PC-3 (cell line): ENCODE measurements around the gene ARMH2. TPM values are rescaled to one million over a fixed set of nuclear protein-coding genes. Genes with fewer than 3 reads are reported as not detected.

Experiments
- ATAC-seq: fragments of 200-7000 bp; cut with Tn5 transposase; 2 replicates; pipeline ENCODE4 v1.9.1; 2020; ENCODE audit warnings: mild to moderate bottlenecking, moderate library complexity
- BruUV-seq: library from RNA; stranded (reverse); fragments of 400-500 nt; replicated peaks from 2 replicates; lab custom pipeline; 2021; lab: Mats Ljungman, UMichigan
- CTCF ChIA-PET: fragments of 300-600 bp; sonication (Branson Sonifier 250); formaldehyde crosslinking; loops from one replicate; lab custom pipeline; 2022; ENCODE audit warnings: antibody characterized with exemption; lab: Charles Lee
- POLR2A ChIA-PET: fragments of 300-600 bp; sonication (Branson Sonifier 250); formaldehyde crosslinking; loops from one replicate; lab custom pipeline; 2022; ENCODE audit warnings: antibody characterized with exemption; ENCODE audit not compliant: unreplicated experiment; lab: Charles Lee
- DNase-seq: peaks from one replicate; pipeline ENCODE4 v3.0.0-alpha.2; 2015
- H2AFZ ChIP-seq: fragments of 300-600 bp; sonication (generic); 2 replicates; pipeline ENCODE4 v1.6.0; 2016; ENCODE audit warnings: antibody characterized with exemption, low read length
- H3F3A ChIP-seq: fragments of 300-600 bp; sonication (generic); one replicate; pipeline ENCODE4 v1.6.0; 2017; ENCODE audit warnings: antibody characterized with exemption, low read length, control low read depth, mild to moderate bottlenecking; ENCODE audit not compliant: unreplicated experiment
- H3K27ac ChIP-seq: fragments of 300-600 bp; sonication (generic); 2 replicates; pipeline ENCODE4 v1.5.1; 2016; ENCODE audit warnings: mild to moderate bottlenecking, low read length
- H3K27me3 ChIP-seq: fragments of 300-600 bp; sonication (generic); 2 replicates; pipeline ENCODE4 v1.6.1; 2016; ENCODE audit warnings: low read length, mixed read lengths
- H3K36me3 ChIP-seq: fragments of 300-600 bp; sonication (generic); 2 replicates; pipeline ENCODE4 v1.6.1; 2016; ENCODE audit warnings: low read depth, mixed run types, low read length, mixed read lengths
- H3K4me1 ChIP-seq: fragments of 300-600 bp; sonication (generic); 2 replicates; pipeline ENCODE4 v1.5.1; 2016; ENCODE audit warnings: low read length; ENCODE audit not compliant: insufficient read depth
- H3K4me2 ChIP-seq: fragments of 300-600 bp; sonication (generic); 2 replicates; pipeline ENCODE4 v1.6.0; 2016; ENCODE audit warnings: low read length
- H3K4me3 ChIP-seq: fragments of 300-600 bp; sonication (generic); 2 replicates; pipeline ENCODE4 v1.5.1; 2016; ENCODE audit warnings: mild to moderate bottlenecking, low read length, mixed read lengths
- H3K79me2 ChIP-seq: fragments of 300-600 bp; sonication (generic); 2 replicates; pipeline ENCODE4 v1.6.1; 2017; ENCODE audit warnings: low read length, mixed read lengths
- H3K9ac ChIP-seq: fragments of 300-600 bp; sonication (generic); 2 replicates; pipeline ENCODE4 v1.6.0; 2016; ENCODE audit warnings: mild to moderate bottlenecking, low read length
- H3K9me2 ChIP-seq: fragments of 300-600 bp; sonication (generic); replicated peaks from 2 replicates; pipeline ENCODE4 v1.6.1; 2016; ENCODE audit warnings: mixed run types, low read length, mixed read lengths
- H3K9me3 ChIP-seq: fragments of 300-600 bp; sonication (generic); 2 replicates; pipeline ENCODE4 v1.6.1; 2016; ENCODE audit warnings: low read length, mixed read lengths
- H4K20me1 ChIP-seq: fragments of 300-600 bp; sonication (generic); 2 replicates; pipeline ENCODE4 v1.6.1; 2016; ENCODE audit warnings: low read length, mixed read lengths
- EZH2 ChIP-seq: fragments of 300-600 bp; sonication (generic); IDR thresholded peaks from one replicate; pipeline ENCODE4 v1.6.1; 2017; ENCODE audit warnings: antibody characterized with exemption, mild to moderate bottlenecking, low read length; ENCODE audit not compliant: unreplicated experiment
- EZH2phosphoT487 ChIP-seq: fragments of 300-600 bp; sonication (generic); IDR thresholded peaks from 2 replicates; pipeline ENCODE4 v1.6.1; 2018; ENCODE audit warnings: mild to moderate bottlenecking, antibody characterized with exemption, low read length, borderline replicate concordance
- intact Hi-C: fragments of 100-400 bp; cut with micrococcal nuclease; formaldehyde crosslinking; loops from 2 replicates; pipeline ENCODE4 v1.9.0; 2023
- total RNA-seq: library from RNA; depleted of rRNA; stranded (reverse); fragments of >200 nt; gene quantifications from 2 replicates; pipeline ENCODE4 v1.2.3, GENCODE V29; 2014
- TF ChIP-seq, protein P1 (sequence below): fragments of 300-600 bp; sonication (generic); conservative IDR thresholded peaks from 2 replicates; pipeline ENCODE4 v1.5.1; 2017; ENCODE audit warnings: antibody characterized with exemption, low read depth, mild to moderate bottlenecking, low read length

Gene ARMH2
- total RNA-seq, 1 experiment from 2014 or later = not detected

GRCh38 chr6:24778121-24778520 is 20.6 kb downstream of the ARMH2 start:
- intact Hi-C loops = loop anchor here (10.0 kb wide), 1 partner anchor 217 kb away; no protein-coding TSS in a partner anchor
- POLR2A ChIA-PET = no interaction called here
- H3K4me3 ChIP-seq = peak overlapping the region; percentile 97

DNA sequence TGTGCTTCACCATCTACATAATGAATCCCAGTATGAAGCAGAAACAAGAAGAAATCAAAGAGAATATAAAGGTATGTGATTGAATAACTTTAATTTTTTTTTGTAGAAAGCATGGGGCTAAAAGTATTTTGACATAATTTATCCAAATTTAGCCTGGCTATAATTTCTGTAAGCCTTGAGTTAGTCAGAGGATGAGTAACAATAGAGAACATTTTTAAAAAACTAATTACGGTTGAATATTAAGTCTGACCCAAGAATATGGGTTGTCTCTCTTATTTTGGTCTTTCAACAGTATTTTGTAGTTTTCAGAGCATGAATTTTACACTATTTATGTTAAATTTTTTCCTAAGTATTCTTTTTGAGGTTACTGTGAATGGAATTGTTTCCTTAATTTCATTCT is 21.5 kb downstream of the ARMH2 start:
- peak overlapping the region; percentile 98; the same call in 1 of the 2 replicates for H3K9ac ChIP-seq
- no peak for ATAC-seq
- no peaks in the 10 kb centered on the region for H3K27me3 ChIP-seq
- peaks cover 32% of the 10 kb centered on the region for H3K4me1 ChIP-seq
- no peak for DNase-seq
- H2AFZ ChIP-seq = no peak overlapping the region
- no peak overlapping the region for H3K27ac ChIP-seq
- intact Hi-C loops = loop anchor here (2.0 to 10.0 kb wide), 2 partner anchors 218 to 294 kb away; no protein-coding TSS in a partner anchor
- CTCF ChIA-PET = no interaction called here
- no peaks in the 10 kb centered on the region for H3K9me2 ChIP-seq
- peak overlapping the region; percentile 93 for H3K4me2 ChIP-seq
- POLR2A ChIA-PET = no interaction called here
- BruUV-seq = no TSS peak
- H3K36me3 ChIP-seq = peaks cover 31% of the 10 kb centered on the region
- peaks cover 61% of the 10 kb centered on the region for H3K79me2 ChIP-seq
- TF ChIP-seq, protein P1, sequence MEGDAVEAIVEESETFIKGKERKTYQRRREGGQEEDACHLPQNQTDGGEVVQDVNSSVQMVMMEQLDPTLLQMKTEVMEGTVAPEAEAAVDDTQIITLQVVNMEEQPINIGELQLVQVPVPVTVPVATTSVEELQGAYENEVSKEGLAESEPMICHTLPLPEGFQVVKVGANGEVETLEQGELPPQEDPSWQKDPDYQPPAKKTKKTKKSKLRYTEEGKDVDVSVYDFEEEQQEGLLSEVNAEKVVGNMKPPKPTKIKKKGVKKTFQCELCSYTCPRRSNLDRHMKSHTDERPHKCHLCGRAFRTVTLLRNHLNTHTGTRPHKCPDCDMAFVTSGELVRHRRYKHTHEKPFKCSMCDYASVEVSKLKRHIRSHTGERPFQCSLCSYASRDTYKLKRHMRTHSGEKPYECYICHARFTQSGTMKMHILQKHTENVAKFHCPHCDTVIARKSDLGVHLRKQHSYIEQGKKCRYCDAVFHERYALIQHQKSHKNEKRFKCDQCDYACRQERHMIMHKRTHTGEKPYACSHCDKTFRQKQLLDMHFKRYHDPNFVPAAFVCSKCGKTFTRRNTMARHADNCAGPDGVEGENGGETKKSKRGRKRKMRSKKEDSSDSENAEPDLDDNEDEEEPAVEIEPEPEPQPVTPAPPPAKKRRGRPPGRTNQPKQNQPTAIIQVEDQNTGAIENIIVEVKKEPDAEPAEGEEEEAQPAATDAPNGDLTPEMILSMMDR = no peak
- no peak for TF ChIP-seq EZH2
- H4K20me1 ChIP-seq = peaks cover 41% of the 10 kb centered on the region
- no peaks in the 10 kb centered on the region for H3K9me3 ChIP-seq
- H3K4me3 ChIP-seq = peak overlapping the region; percentile 97
- no peaks in the 10 kb centered on the region for H3F3A ChIP-seq

More at GRCh38 chr6:24778121-24778520, 20.6 kb downstream of the ARMH2 start:
- Histone ChIP-seq H3K36me3 (peaks cover 39% of the 10 kb centered on the region), H3K79me2 (peaks cover 65% of the 10 kb centered on the region), H3K4me1 (peaks cover 32% of the 10 kb centered on the region), H3F3A (no peaks in the 10 kb centered on the region), H3K4me2 (peak overlapping the region; percentile 93), H2AFZ (no peak overlapping the region), H3K9me2 (no peaks in the 10 kb centered on the region), H3K27me3 (no peaks in the 10 kb centered on the region), H3K9me3 (no peaks in the 10 kb centered on the region), H3K9ac (peak overlapping the region; percentile 98; the same call in 1 of the 2 replicates), H3K27ac (no peak overlapping the region; the same call in 1 of the 2 replicates), H4K20me1 (peaks cover 41% of the 10 kb centered on the region)
- BruUV-seq = no TSS peak
- DNase-seq = no peak
- CTCF ChIA-PET = no interaction called here
- TF ChIP-seq, protein P1 = no peak
- no peak for TF ChIP-seq EZH2phosphoT487
- TF ChIP-seq EZH2 = no peak
- no peak for ATAC-seq

DNA sequence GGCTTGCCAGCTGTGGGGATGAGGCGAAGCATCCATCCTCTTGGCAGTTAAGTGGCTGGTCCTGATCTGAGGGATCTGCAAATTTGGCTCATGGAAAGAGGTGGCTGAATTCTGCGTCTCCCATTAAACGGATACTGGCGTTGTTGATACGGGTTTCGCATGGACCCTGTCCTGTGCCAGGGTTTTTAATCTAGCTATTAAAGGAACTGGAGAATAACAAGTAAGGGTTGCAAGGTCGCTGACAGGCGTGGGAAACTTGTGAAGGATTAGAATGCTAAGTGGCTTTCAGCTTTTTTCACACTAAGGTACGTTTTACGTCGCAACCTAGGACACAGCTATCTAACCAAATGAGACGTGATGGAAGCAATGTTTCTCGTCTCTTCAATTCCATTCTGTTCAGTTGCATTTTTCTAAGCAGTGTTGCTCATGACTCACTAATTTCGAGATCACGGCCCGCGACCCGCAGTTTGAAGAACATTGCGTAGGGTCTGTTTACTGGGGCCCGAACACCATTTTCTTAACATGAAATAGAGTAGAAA is 23.1 kb downstream of the ARMH2 start:
- no TSS peak for BruUV-seq
- peak; percentile 41 for DNase-seq
- no peaks in the 10 kb centered on the region for H3K27me3 ChIP-seq

More for the DNA sequence above, 23.1 kb downstream of the ARMH2 start:
- H3K27ac ChIP-seq = peak overlapping the region; percentile 89
- H3K4me3 ChIP-seq = peak overlapping the region; percentile 97
- peak overlapping the region; percentile 93 for H2AFZ ChIP-seq
- H3K4me2 ChIP-seq = peak overlapping the region; percentile 93
- H3K9ac ChIP-seq = peak overlapping the region; percentile 98
- H3K4me1 ChIP-seq = peaks cover 32% of the 10 kb centered on the region
- no peaks in the 10 kb centered on the region for H3K9me2 ChIP-seq
- H3K79me2 ChIP-seq = peaks cover 58% of the 10 kb centered on the region
- peaks cover 20% of the 10 kb centered on the region for H3K36me3 ChIP-seq
- ChIA-PET CTCF (no interaction called here), POLR2A (interaction anchor here (0.6 kb wide), 1 partner anchor 30 kb away, joined by 7 read pairs; no protein-coding TSS in a partner anchor)
- ATAC-seq = peak; percentile 4
- intact Hi-C loops = loop anchor here (2.0 to 10.0 kb wide), 3 partner anchors 55 to 295 kb away; no protein-coding TSS in a partner anchor
- H4K20me1 ChIP-seq = peaks cover 40% of the 10 kb centered on the region
- no peaks in the 10 kb centered on the region for H3F3A ChIP-seq
- no peaks in the 10 kb centered on the region for H3K9me3 ChIP-seq
- TF ChIP-seq, protein P1 = no peak
- no peak for TF ChIP-seq EZH2
- no peak for TF ChIP-seq EZH2phosphoT487
